ENCODE data around the gene NDOR1. TPM values are rescaled to one million over a fixed set of nuclear protein-coding genes. Genes with fewer than 3 reads are reported as not detected.
A peak's percentile ranks its signal among the peaks of the same experiment; 100 is the strongest.

Gene NDOR1
- total RNA-seq, 1 donor from 2014 or later: 27.0 TPM

- intact Hi-C loops (cut with DNase I): loop anchor here (1.0 to 2.0 kb wide), 5 partner anchors 12 to 409 kb away; partner anchors contain the start of genes ANAPC2, SSNA1 and TMEM141
- H3K4me1 ChIP-seq: peaks cover 20 to 45% of the 10 kb centered on the region in 2 donors
- peak within 1 kb of the TSS; percentile 73 to 75 for H3K27ac ChIP-seq
- peak; percentile 99 to 100 for DNase-seq (ENCODE audit: low spot score in 2 of 2)
- H3K4me3 ChIP-seq: peak within 1 kb of the TSS; percentile 77 to 80
- H3K36me3 ChIP-seq: no peaks in the 10 kb centered on the region
- no peaks in the 10 kb centered on the region for H3K27me3 ChIP-seq
- TF ChIP-seq CTCF (IDR thresholded peaks at IDR 0.05): peak in 1 of 3 experiments; percentile 29
- H3K9me3 ChIP-seq: no peaks in the 10 kb centered on the region
Observed at GRCh38 chr9:137200311-137201204, 4.9 kb upstream of the NDOR1 start, which contains the start of gene TPRN. TPRN (minus strand) TSS chr9:137200741; CDS start chr9:137200711, 30 bp downstream.

GRCh38 chr9:137201205-137201868 lies 4.2 kb upstream of the NDOR1 start:
- peaks cover 28 to 48% of the 10 kb centered on the region in 2 donors for H3K4me1 ChIP-seq

GRCh38 chr9:137202966-137203365 lies 2.5 kb upstream of the NDOR1 start:
- peaks cover 30 to 52% of the 10 kb centered on the region in 2 donors for H3K4me1 ChIP-seq
- intact Hi-C loops (cut with DNase I): no loop called here
- no peak for DNase-seq (ENCODE audit: low spot score in 2 of 2)

More at GRCh38 chr9:137201205-137201868, 4.2 kb upstream of the NDOR1 start:
- Histone ChIP-seq H3K4me3 (peak overlapping the region; percentile 77 to 80), H3K36me3 (no peaks in the 10 kb centered on the region), H3K9me3 (no peaks in the 10 kb centered on the region), H3K27ac (peak overlapping the region; percentile 73 to 75), H3K27me3 (no peaks in the 10 kb centered on the region)
- no peak for TF ChIP-seq CTCF (IDR thresholded peaks at IDR 0.05)
- no peak for DNase-seq (ENCODE audit: low spot score in 2 of 2)
- intact Hi-C loops (cut with DNase I): loop anchor here (2.0 kb wide), 1 partner anchor 67 kb away; no protein-coding TSS in a partner anchor

GRCh38 chr9:137204731-137205125 lies 772 bp upstream of the NDOR1 start:
- no peak for TF ChIP-seq CTCF (IDR thresholded peaks at IDR 0.05)
- no peak for DNase-seq (ENCODE audit: low spot score in 2 of 2)
- Histone ChIP-seq H3K4me3 (peak overlapping the region; percentile 80 to 100), H3K36me3 (no peaks in the 10 kb centered on the region), H3K27ac (peak overlapping the region; percentile 77 to 83), H3K27me3 (no peaks in the 10 kb centered on the region), H3K9me3 (no peaks in the 10 kb centered on the region), H3K4me1 (peaks cover 27 to 37% of the 10 kb centered on the region in 2 donors)
- intact Hi-C loops (cut with DNase I): loop anchor here (1.0 kb wide), 2 partner anchors 16 to 37 kb away; partner anchors contain the start of genes ANAPC2, SSNA1 and TUBB4B

More at GRCh38 chr9:137202966-137203365, 2.5 kb upstream of the NDOR1 start:
- no peaks in the 10 kb centered on the region for H3K36me3 ChIP-seq
- H3K27me3 ChIP-seq: no peaks in the 10 kb centered on the region
- no peak overlapping the region for H3K4me3 ChIP-seq
- no peak for TF ChIP-seq CTCF (IDR thresholded peaks at IDR 0.05)
- no peaks in the 10 kb centered on the region for H3K9me3 ChIP-seq
- no peak overlapping the region for H3K27ac ChIP-seq

- H3K36me3 ChIP-seq: no peaks in the 10 kb centered on the region
- no peaks in the 10 kb centered on the region for H3K9me3 ChIP-seq
- H3K4me1 ChIP-seq: peaks cover 22 to 31% of the 10 kb centered on the region in 2 donors
- peak overlapping the region in 1 of 2 donors; percentile 100 for H3K4me3 ChIP-seq
- DNase-seq (ENCODE audit: low spot score in 2 of 2): no peak
- intact Hi-C loops (cut with DNase I): no loop called here
- H3K27ac ChIP-seq: no peak overlapping the region
- no peak for TF ChIP-seq CTCF (IDR thresholded peaks at IDR 0.05)
- no peaks in the 10 kb centered on the region for H3K27me3 ChIP-seq
Observed at GRCh38 chr9:137206602-137207001, 1.1 kb downstream of the NDOR1 start.

Data from ascending aorta (tissue), 2 donors.